H9 (cell line): ENCODE measurements around the gene POLA1. TPM values are rescaled to one million over a fixed set of nuclear protein-coding genes. Genes with fewer than 3 reads are reported as not detected.

Experiments used
- DNase-seq: peaks from one replicate; pipeline ENCODE4 v3.0.0-alpha.2; 2017
- H2AFZ ChIP-seq: one replicate; pipeline ENCODE4 v1.6.1; 2013; ENCODE audit warnings: mild to moderate bottlenecking, low read length, control low read depth, moderate library complexity
- H2AK5ac ChIP-seq: 2 replicates; pipeline ENCODE4 v1.6.1; 2013; ENCODE audit warnings: low read length, control low read depth, mixed read lengths; ENCODE audit not compliant: insufficient read length
- H2BK120ac ChIP-seq: one replicate; pipeline ENCODE4 v1.6.1; 2013; ENCODE audit warnings: low read depth, mild to moderate bottlenecking, low read length, control low read depth, inconsistent platforms; ENCODE audit not compliant: poor library complexity, severe bottlenecking
- H2BK12ac ChIP-seq: 2 replicates; pipeline ENCODE4 v1.6.1; 2013; ENCODE audit warnings: low read length, control low read depth, mixed read lengths, low read depth; ENCODE audit not compliant: insufficient read length
- H2BK15ac ChIP-seq: 2 replicates; pipeline ENCODE4 v1.6.1; 2013; ENCODE audit warnings: low read depth, low read length, control low read depth
- H2BK20ac ChIP-seq: one replicate; pipeline ENCODE4 v1.6.1; 2013; ENCODE audit warnings: low read depth, mild to moderate bottlenecking, low read length, control low read depth, inconsistent platforms; ENCODE audit not compliant: poor library complexity, severe bottlenecking
- H2BK5ac ChIP-seq: 2 replicates; pipeline ENCODE4 v1.6.1; 2013; ENCODE audit warnings: low read length, control low read depth, mixed read lengths; ENCODE audit not compliant: insufficient read length
- H3K14ac ChIP-seq: 2 replicates; pipeline ENCODE4 v1.6.1; 2013; ENCODE audit warnings: low read length, control low read depth; ENCODE audit not compliant: insufficient read depth
- H3K18ac ChIP-seq: 2 replicates; pipeline ENCODE4 v1.6.1; 2013; ENCODE audit warnings: low read depth, mild to moderate bottlenecking, mixed read lengths, low read length, control low read depth; ENCODE audit not compliant: insufficient read length
- H3K23ac ChIP-seq: 2 replicates; pipeline ENCODE4 v1.6.1; 2013; ENCODE audit warnings: low read length, control low read depth, mixed read lengths, low read depth; ENCODE audit not compliant: insufficient read length
- H3K23me2 ChIP-seq: 2 replicates; pipeline ENCODE4 v1.6.1; 2013; ENCODE audit warnings: low read depth, mild to moderate bottlenecking, mixed read lengths, low read length, control low read depth; ENCODE audit not compliant: insufficient read length, poor library complexity, severe bottlenecking
- H3K27ac ChIP-seq: 2 replicates; pipeline ENCODE4 v1.5.1; 2013; ENCODE audit warnings: low read length, control low read depth, mixed read lengths, low read depth; ENCODE audit not compliant: insufficient read length
- H3K27me3 ChIP-seq: 2 replicates; pipeline ENCODE4 v1.6.1; 2013; ENCODE audit warnings: low read length, control low read depth, inconsistent platforms; ENCODE audit not compliant: insufficient read depth
- H3K4ac ChIP-seq: 2 replicates; pipeline ENCODE4 v1.6.1; 2013; ENCODE audit warnings: low read depth, mild to moderate bottlenecking, control low read depth, inconsistent platforms, low read length, moderate library complexity
- H3K4me1 ChIP-seq: 2 replicates; pipeline ENCODE4 v1.6.1; 2013; ENCODE audit warnings: low read length, control low read depth, inconsistent platforms; ENCODE audit not compliant: insufficient read depth
- H3K4me2 ChIP-seq: 2 replicates; pipeline ENCODE4 v1.6.1; 2013; ENCODE audit warnings: low read length, control low read depth, mixed read lengths; ENCODE audit not compliant: insufficient read length, insufficient read depth
- H3K56ac ChIP-seq: 2 replicates; pipeline ENCODE4 v1.6.1; 2013; ENCODE audit warnings: low read depth, mild to moderate bottlenecking, mixed read lengths, low read length, control low read depth; ENCODE audit not compliant: insufficient read length
- H3K79me1 ChIP-seq: 2 replicates; pipeline ENCODE4 v1.6.1; 2013; ENCODE audit warnings: low read depth, mild to moderate bottlenecking, moderate library complexity, low read length, control low read depth, inconsistent platforms; ENCODE audit not compliant: insufficient read depth, poor library complexity, severe bottlenecking
- H3K79me2 ChIP-seq: 2 replicates; pipeline ENCODE4 v1.6.1; 2013; ENCODE audit warnings: low read length, control low read depth, inconsistent platforms; ENCODE audit not compliant: insufficient read depth
- H3K9ac ChIP-seq: 2 replicates; pipeline ENCODE4 v1.6.1; 2013; ENCODE audit warnings: low read length, control low read depth, mixed read lengths; ENCODE audit not compliant: insufficient read length; ENCODE audit errors: extremely low read depth
- H3K9me3 ChIP-seq: one replicate; pipeline ENCODE4 v1.6.1; 2013; ENCODE audit warnings: low read depth, low read length, inconsistent platforms; ENCODE audit not compliant: control insufficient read depth
- H3T11ph ChIP-seq: one replicate; pipeline ENCODE4 v1.6.1; 2013; ENCODE audit warnings: mild to moderate bottlenecking, low read length, control low read depth, inconsistent platforms
- H4K20me1 ChIP-seq: one replicate; pipeline ENCODE4 v1.6.1; 2013; ENCODE audit not compliant: control insufficient read depth, insufficient read length, insufficient read depth
- H4K5ac ChIP-seq: 2 replicates; pipeline ENCODE4 v1.6.1; 2013; ENCODE audit warnings: low read depth, mild to moderate bottlenecking, mixed read lengths, low read length, control low read depth; ENCODE audit not compliant: insufficient read length
- H4K8ac ChIP-seq: replicated peaks from 2 replicates; pipeline ENCODE4 v1.6.1; 2013; ENCODE audit warnings: low read length, control low read depth, mixed read lengths, low read depth; ENCODE audit not compliant: insufficient read length
- H4K91ac ChIP-seq: 2 replicates; pipeline ENCODE4 v1.6.1; 2013; ENCODE audit warnings: low read depth, mild to moderate bottlenecking, moderate library complexity, mixed read lengths, low read length, control low read depth; ENCODE audit not compliant: insufficient read length
- H3K27ac Mint-ChIP-seq, 3 experiments: 2 replicates in 2 of 3; 3 replicates in 1 of 3; pipeline ENCODE4 v1.8.0; 2020 to 2021; ENCODE audit warnings: mixed read lengths in 3 of 3, mild to moderate bottlenecking in 1 of 3, moderate library complexity in 1 of 3
- H3K27me3 Mint-ChIP-seq: 2 replicates; pipeline ENCODE4 v1.8.0; 2021; ENCODE audit warnings: low read depth, mild to moderate bottlenecking, moderate library complexity, mixed read lengths
- H3K36me3 Mint-ChIP-seq, 3 experiments: 2 replicates in 2 of 3; 3 replicates in 1 of 3; pipeline ENCODE4 v1.8.0; 2020 to 2021; ENCODE audit warnings: low read depth in 3 of 3, mixed read lengths in 3 of 3; ENCODE audit not compliant: insufficient read depth in 1 of 3
- H3K4me1 Mint-ChIP-seq, 2 experiments: 2 replicates each; pipeline ENCODE4 v1.8.0; 2020; ENCODE audit warnings: mixed read lengths in 2 of 2
- H3K4me3 Mint-ChIP-seq, 2 experiments: 2 replicates in 1 of 2; 3 replicates in 1 of 2; pipeline ENCODE4 v1.8.0; 2020 to 2021; ENCODE audit warnings: mild to moderate bottlenecking in 2 of 2, mixed read lengths in 2 of 2, moderate library complexity in 1 of 2
- H3K9me3 Mint-ChIP-seq, 2 experiments: 2 replicates in 1 of 2; 3 replicates in 1 of 2; pipeline ENCODE4 v1.8.0; 2020; ENCODE audit warnings: mild to moderate bottlenecking in 2 of 2, mixed read lengths in 2 of 2, moderate library complexity in 1 of 2
- CTCF ChIP-seq: fragments of 200-600 bp; sonication (generic); conservative IDR thresholded peaks from 3 replicates; pipeline ENCODE4 v1.8.0; 2021; ENCODE audit warnings: antibody characterized with exemption, mild to moderate bottlenecking
- WGBS: extraction: QIAGEN DNeasy Blood & Tissue Kit; methylation state at CpG from one replicate; pipeline ENCODE4 v1.1.7; 2013; ENCODE audit warnings: missing lambda C conversion rate, low lambda C conversion rate, mixed read lengths; ENCODE audit not compliant: insufficient read length; ENCODE audit errors: extremely low coverage; 5-methylcytosine and 5-hydroxymethylcytosine counted together
- total RNA-seq: library from RNA; stranded (reverse); gene quantifications from 2 replicates; pipeline ENCODE4 v1.2.1, GENCODE V29; 2021

Gene POLA1
- total RNA-seq, 1 experiment from 2014 or later, result 60.2 TPM

GRCh38 chrX:24996096-24996709 is 302.5 kb downstream of the POLA1 start:
- Mint-ChIP-seq H3K36me3 (peaks cover 0 to 8% (median 0%) of the 10 kb centered on the region in 3 experiments; a peak in 4 of 7 replicates), H3K4me3 (no peak overlapping the region; a peak in 1 of 5 replicates), H3K27me3 (peaks cover 62% of the 10 kb centered on the region), H3K9me3 (no peaks in the 10 kb centered on the region), H3K27ac (peak overlapping the region in 1 of 3 experiments; percentile 45; a peak in 1 of 7 replicates), H3K4me1 (peaks cover 87 to 92% of the 10 kb centered on the region in 2 experiments)
- DNase-seq, result peak; percentile 49
- Histone ChIP-seq H3K14ac (no peak overlapping the region), H4K5ac (no peak overlapping the region), H3K79me2 (no peaks in the 10 kb centered on the region), H4K20me1 (no peaks in the 10 kb centered on the region), H3K27me3 (peaks cover 7% of the 10 kb centered on the region; the same call in 1 of the 2 replicates), H3K4ac (no peak overlapping the region), H3K9me3 (no peaks in the 10 kb centered on the region), H4K8ac (no peak overlapping the region), H2BK12ac (no peak overlapping the region), H4K91ac (no peak overlapping the region), H3K4me2 (no peak overlapping the region), H3K4me1 (peaks cover 10% of the 10 kb centered on the region; the same call in 1 of the 2 replicates), H3K79me1 (no peaks in the 10 kb centered on the region), H3T11ph (no peak overlapping the region), H2BK20ac (no peak overlapping the region), H3K23me2 (peaks cover 2% of the 10 kb centered on the region), H2AFZ (no peak overlapping the region), H2AK5ac (no peak overlapping the region), H3K23ac (no peak overlapping the region), H2BK120ac (no peak overlapping the region), H3K27ac (no peak overlapping the region), H3K56ac (no peak overlapping the region), H3K9ac (no peak overlapping the region), H2BK5ac (no peak overlapping the region), H2BK15ac (no peak overlapping the region; the same call in 1 of the 2 replicates), H3K18ac (no peak overlapping the region)
- TF ChIP-seq CTCF, result no peak
- WGBS, result no CpG with 5 or more reads among the region's 5 CpGs
